ENCODE measurements around the gene TRPC5OS.

Gene TRPC5OS

GRCh38 chrX:111875881-111876280 is at the start of gene TRPC5OS:
TRPC5OS (plus strand) TSS chrX:111876181; CDS start chrX:111901850, 25,669 bp downstream.
- FAIRE-seq = no peak

GRCh38 chrX:111829345-111829744 is 46.6 kb upstream of the TRPC5OS start:
- FAIRE-seq = no peak

- no peak for FAIRE-seq
These were observed 45.4 kb upstream of the TRPC5OS start for GRCh38 chrX:111830571-111830970.

GRCh38 chrX:111831343-111831742 is 44.6 kb upstream of the TRPC5OS start:
- FAIRE-seq = no peak

- no peak for FAIRE-seq
These were observed 38.8 kb upstream of the TRPC5OS start for GRCh38 chrX:111837197-111837596.

GRCh38 chrX:111847491-111848133 is 28.4 kb upstream of the TRPC5OS start:
- no peak for FAIRE-seq

- FAIRE-seq = no peak
These were observed 27.4 kb upstream of the TRPC5OS start for GRCh38 chrX:111848541-111848940.

- no peak for FAIRE-seq
These were observed 25.0 kb upstream of the TRPC5OS start for GRCh38 chrX:111850975-111851374.

GRCh38 chrX:111854556-111855490 is 21.2 kb upstream of the TRPC5OS start:
- no peak for FAIRE-seq

- FAIRE-seq = no peak
These were observed 18.4 kb upstream of the TRPC5OS start for GRCh38 chrX:111857534-111858060.

- no peak for FAIRE-seq
These were observed 14.4 kb upstream of the TRPC5OS start for GRCh38 chrX:111861605-111862004.

GRCh38 chrX:111867236-111867635 is 8.7 kb upstream of the TRPC5OS start:
- FAIRE-seq = no peak

- no peak for FAIRE-seq
These were observed 7.0 kb upstream of the TRPC5OS start for GRCh38 chrX:111868726-111869638.

- no peak for FAIRE-seq
These were observed 6.3 kb upstream of the TRPC5OS start for GRCh38 chrX:111869639-111870034.

GRCh38 chrX:111874241-111874640 is 1.7 kb upstream of the TRPC5OS start:
- FAIRE-seq = no peak

- no peak for FAIRE-seq
These were observed 665 bp downstream of the TRPC5OS start for GRCh38 chrX:111876646-111877045.

GRCh38 chrX:111877681-111878080 is 1.7 kb downstream of the TRPC5OS start:
- FAIRE-seq = no peak

GRCh38 chrX:111880735-111881134 is 4.8 kb downstream of the TRPC5OS start:
- FAIRE-seq = no peak

GRCh38 chrX:111881715-111882114 is 5.7 kb downstream of the TRPC5OS start:
- no peak for FAIRE-seq

GRCh38 chrX:111886678-111887077 is 10.7 kb downstream of the TRPC5OS start:
- FAIRE-seq = no peak

GRCh38 chrX:111888600-111888999 is 12.6 kb downstream of the TRPC5OS start:
- FAIRE-seq = no peak

- no peak for FAIRE-seq
These were observed 16.4 kb downstream of the TRPC5OS start for GRCh38 chrX:111892375-111892774.

- FAIRE-seq = no peak
These were observed 20.2 kb downstream of the TRPC5OS start for GRCh38 chrX:111896148-111896547.
